GM23338 (cell line): Measurements from ENCODE around the gene DYNLT2. TPM values are rescaled to one million over a fixed set of nuclear protein-coding genes. Genes with fewer than 3 reads are reported as not detected.

Source experiments
- ATAC-seq: fragments of 200-7000 bp; cut with Tn5 transposase; 3 replicates; pipeline ENCODE4 v1.9.1; 2020
- DNase-seq: peaks from one replicate; pipeline ENCODE4 v3.0.0-alpha.2; 2015; ENCODE audit warnings: low spot score
- H2AFZ ChIP-seq: fragments of 200-600 bp; sonication (generic); 2 replicates; pipeline ENCODE4 v1.8.0; 2016; ENCODE audit warnings: antibody characterized with exemption, mild to moderate bottlenecking, moderate library complexity
- H3F3A ChIP-seq: fragments of 200-600 bp; sonication (generic); replicated peaks from 2 replicates; pipeline ENCODE4 v1.8.0; 2017; ENCODE audit warnings: antibody characterized with exemption, mixed run types, low read depth
- H3K27ac ChIP-seq: fragments of 200-600 bp; sonication (generic); 2 replicates; pipeline ENCODE4 v1.6.1; 2016; ENCODE audit warnings: low read depth
- H3K27me3 ChIP-seq: fragments of 200-600 bp; sonication (generic); 2 replicates; pipeline ENCODE4 v1.8.0; 2016; ENCODE audit warnings: mild to moderate bottlenecking, mixed run types, moderate library complexity; ENCODE audit not compliant: insufficient read depth
- H3K36me3 ChIP-seq: fragments of 200-600 bp; sonication (generic); 2 replicates; pipeline ENCODE4 v1.8.0; 2016; ENCODE audit warnings: mild to moderate bottlenecking; ENCODE audit not compliant: insufficient read depth
- H3K4me1 ChIP-seq: fragments of 200-600 bp; sonication (generic); 2 replicates; pipeline ENCODE4 v1.8.0; 2016; ENCODE audit warnings: mild to moderate bottlenecking, moderate library complexity; ENCODE audit not compliant: insufficient read depth
- H3K4me2 ChIP-seq: fragments of 200-600 bp; sonication (generic); 2 replicates; pipeline ENCODE4 v1.7.1; 2017; ENCODE audit warnings: mixed run types
- H3K4me3 ChIP-seq: fragments of 200-600 bp; sonication (generic); 2 replicates; pipeline ENCODE4 v1.6.1; 2016; ENCODE audit warnings: mixed run types
- H3K79me2 ChIP-seq: fragments of 200-600 bp; sonication (generic); replicated peaks from 2 replicates; pipeline ENCODE4 v1.8.0; 2017; ENCODE audit warnings: mild to moderate bottlenecking; ENCODE audit not compliant: insufficient read depth
- H3K9me2 ChIP-seq: fragments of 200-600 bp; sonication (generic); 2 replicates; pipeline ENCODE4 v1.8.0; 2017; ENCODE audit not compliant: insufficient read depth
- H4K20me1 ChIP-seq: fragments of 200-600 bp; sonication (generic); replicated peaks from 2 replicates; pipeline ENCODE4 v1.8.0; 2017; ENCODE audit warnings: mild to moderate bottlenecking; ENCODE audit not compliant: insufficient read depth
- H3K27ac Mint-ChIP-seq: 2 replicates; pipeline ENCODE4 v1.8.0; 2020; ENCODE audit warnings: inconsistent platforms, mild to moderate bottlenecking, moderate library complexity, mixed read lengths
- H3K27me3 Mint-ChIP-seq: 3 replicates; pipeline ENCODE4 v1.8.0; 2022; ENCODE audit warnings: low read depth, mild to moderate bottlenecking, moderate library complexity, mixed read lengths, inconsistent platforms; ENCODE audit not compliant: insufficient read depth, poor library complexity
- H3K36me3 Mint-ChIP-seq: 3 replicates; pipeline ENCODE4 v1.8.0; 2021; ENCODE audit warnings: low read depth, mild to moderate bottlenecking, inconsistent platforms, moderate library complexity, mixed read lengths
- H3K4me1 Mint-ChIP-seq: 3 replicates; pipeline ENCODE4 v1.8.0; 2020; ENCODE audit warnings: mild to moderate bottlenecking, inconsistent platforms, mixed read lengths
- H3K4me3 Mint-ChIP-seq: 3 replicates; pipeline ENCODE4 v1.8.0; 2021; ENCODE audit warnings: moderate library complexity, mild to moderate bottlenecking, inconsistent platforms, mixed read lengths
- H3K9me3 Mint-ChIP-seq: 3 replicates; pipeline ENCODE4 v1.8.0; 2020; ENCODE audit warnings: moderate library complexity, mild to moderate bottlenecking, inconsistent platforms, mixed read lengths
- CREB1 ChIP-seq: fragments of 250-450 bp; sonication (Bioruptor Pico); IDR thresholded peaks from 2 replicates; pipeline ENCODE4 v1.5.0; 2020; ENCODE audit warnings: low read depth, mild to moderate bottlenecking, moderate library complexity
- EZH2 ChIP-seq: fragments of 200-600 bp; sonication (generic); IDR thresholded peaks from one replicate; pipeline ENCODE4 v1.8.0; 2017; ENCODE audit warnings: antibody characterized with exemption, mild to moderate bottlenecking, low read depth; ENCODE audit not compliant: unreplicated experiment
- EZH2phosphoT487 ChIP-seq: fragments of 200-600 bp; sonication (generic); IDR thresholded peaks from one replicate; pipeline ENCODE4 v1.8.1; 2018; ENCODE audit warnings: antibody characterized with exemption; ENCODE audit not compliant: unreplicated experiment
- NANOG ChIP-seq: IDR thresholded peaks from 2 replicates; pipeline ENCODE4 v1.6.1; 2016; ENCODE audit warnings: antibody characterized with exemption, borderline replicate concordance
- ZNF331 ChIP-seq: fragments of 250-450 bp; sonication (Bioruptor Pico); IDR thresholded peaks from 2 replicates; pipeline ENCODE4 v1.5.0; 2020; ENCODE audit warnings: low read depth, mild to moderate bottlenecking, moderate library complexity
- polyA plus RNA-seq: library from polyadenylated mRNA; unstranded; fragments of >200 nt; fragmentation: Nextera tagmentation; extraction: Ambion mirVana; gene quantifications from 2 replicates; pipeline ENCODE4 v1.2.1, GENCODE V29; 2016
- total RNA-seq: library from RNA; depleted of rRNA; stranded (reverse); fragments of >200 nt; shearing (Covaris generic); gene quantifications from 2 replicates; pipeline ENCODE4 v1.2.3, GENCODE V29; 2014
- TF ChIP-seq, protein P1 (sequence below): fragments of 250-450 bp; sonication (Bioruptor Pico); IDR thresholded peaks from 2 replicates; pipeline ENCODE4 v1.5.0; 2020; ENCODE audit warnings: mild to moderate bottlenecking, moderate library complexity
- TF ChIP-seq, protein P2 (sequence below), 2 experiments: fragments of 200-600 bp in 1 of 2; sonication (generic) in 1 of 2; conservative IDR thresholded peaks; 2 replicates each; pipeline versions ENCODE4 v1.5.1 to v1.6.1; 2016 to 2017; ENCODE audit warnings: antibody characterized with exemption in 2 of 2, low read depth in 2 of 2, mild to moderate bottlenecking in 2 of 2, moderate library complexity in 1 of 2
- TF ChIP-seq, protein P3 (sequence below): IDR thresholded peaks from one replicate; pipeline ENCODE4 v1.6.1; 2018; ENCODE audit warnings: antibody characterized with exemption; ENCODE audit not compliant: unreplicated experiment

The DYNLT2 gene
- total and polyA plus RNA-seq, 2 experiments from 2014 or later = 2.8 to 4.4 TPM

DNA sequence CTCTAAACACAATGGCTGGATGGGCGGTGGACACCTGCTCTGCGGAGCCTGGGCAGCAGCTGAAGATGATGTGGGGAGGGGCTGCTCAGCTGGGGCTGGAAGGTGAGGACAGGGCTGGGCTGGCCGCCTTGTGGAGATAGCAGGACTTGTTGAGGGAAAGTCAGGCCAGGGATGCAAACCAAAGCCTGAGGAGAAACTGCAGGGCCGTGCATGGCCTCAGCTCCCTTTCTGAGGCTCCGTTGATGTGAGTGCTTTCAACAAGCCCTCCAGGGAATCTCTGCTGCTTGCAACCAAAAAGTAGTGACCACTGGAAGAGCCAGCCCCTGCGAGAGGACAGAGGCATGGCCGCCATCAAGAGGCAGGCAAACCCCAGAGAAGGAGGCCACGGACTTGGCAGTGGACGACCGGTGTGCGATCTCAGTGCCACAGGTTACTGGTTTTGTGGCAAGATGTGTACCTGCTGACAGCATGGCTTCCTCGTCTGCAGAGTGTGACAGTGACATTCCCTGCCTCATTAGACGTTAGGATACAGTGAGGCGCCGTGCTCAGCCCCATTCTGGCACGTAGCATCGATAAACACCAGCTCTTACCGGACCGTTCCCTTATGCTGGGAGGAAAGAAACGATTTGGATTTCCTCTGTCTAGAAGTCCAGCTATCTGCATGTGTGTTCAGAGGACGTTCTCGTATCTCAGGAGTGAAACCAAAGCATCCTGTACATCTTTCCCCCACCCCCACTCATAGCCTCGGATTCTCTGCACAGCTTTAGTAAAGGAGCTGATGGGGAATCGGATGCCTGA is 38.0 kb upstream of the DYNLT2 start (continued):
- TF ChIP-seq, protein P1, sequence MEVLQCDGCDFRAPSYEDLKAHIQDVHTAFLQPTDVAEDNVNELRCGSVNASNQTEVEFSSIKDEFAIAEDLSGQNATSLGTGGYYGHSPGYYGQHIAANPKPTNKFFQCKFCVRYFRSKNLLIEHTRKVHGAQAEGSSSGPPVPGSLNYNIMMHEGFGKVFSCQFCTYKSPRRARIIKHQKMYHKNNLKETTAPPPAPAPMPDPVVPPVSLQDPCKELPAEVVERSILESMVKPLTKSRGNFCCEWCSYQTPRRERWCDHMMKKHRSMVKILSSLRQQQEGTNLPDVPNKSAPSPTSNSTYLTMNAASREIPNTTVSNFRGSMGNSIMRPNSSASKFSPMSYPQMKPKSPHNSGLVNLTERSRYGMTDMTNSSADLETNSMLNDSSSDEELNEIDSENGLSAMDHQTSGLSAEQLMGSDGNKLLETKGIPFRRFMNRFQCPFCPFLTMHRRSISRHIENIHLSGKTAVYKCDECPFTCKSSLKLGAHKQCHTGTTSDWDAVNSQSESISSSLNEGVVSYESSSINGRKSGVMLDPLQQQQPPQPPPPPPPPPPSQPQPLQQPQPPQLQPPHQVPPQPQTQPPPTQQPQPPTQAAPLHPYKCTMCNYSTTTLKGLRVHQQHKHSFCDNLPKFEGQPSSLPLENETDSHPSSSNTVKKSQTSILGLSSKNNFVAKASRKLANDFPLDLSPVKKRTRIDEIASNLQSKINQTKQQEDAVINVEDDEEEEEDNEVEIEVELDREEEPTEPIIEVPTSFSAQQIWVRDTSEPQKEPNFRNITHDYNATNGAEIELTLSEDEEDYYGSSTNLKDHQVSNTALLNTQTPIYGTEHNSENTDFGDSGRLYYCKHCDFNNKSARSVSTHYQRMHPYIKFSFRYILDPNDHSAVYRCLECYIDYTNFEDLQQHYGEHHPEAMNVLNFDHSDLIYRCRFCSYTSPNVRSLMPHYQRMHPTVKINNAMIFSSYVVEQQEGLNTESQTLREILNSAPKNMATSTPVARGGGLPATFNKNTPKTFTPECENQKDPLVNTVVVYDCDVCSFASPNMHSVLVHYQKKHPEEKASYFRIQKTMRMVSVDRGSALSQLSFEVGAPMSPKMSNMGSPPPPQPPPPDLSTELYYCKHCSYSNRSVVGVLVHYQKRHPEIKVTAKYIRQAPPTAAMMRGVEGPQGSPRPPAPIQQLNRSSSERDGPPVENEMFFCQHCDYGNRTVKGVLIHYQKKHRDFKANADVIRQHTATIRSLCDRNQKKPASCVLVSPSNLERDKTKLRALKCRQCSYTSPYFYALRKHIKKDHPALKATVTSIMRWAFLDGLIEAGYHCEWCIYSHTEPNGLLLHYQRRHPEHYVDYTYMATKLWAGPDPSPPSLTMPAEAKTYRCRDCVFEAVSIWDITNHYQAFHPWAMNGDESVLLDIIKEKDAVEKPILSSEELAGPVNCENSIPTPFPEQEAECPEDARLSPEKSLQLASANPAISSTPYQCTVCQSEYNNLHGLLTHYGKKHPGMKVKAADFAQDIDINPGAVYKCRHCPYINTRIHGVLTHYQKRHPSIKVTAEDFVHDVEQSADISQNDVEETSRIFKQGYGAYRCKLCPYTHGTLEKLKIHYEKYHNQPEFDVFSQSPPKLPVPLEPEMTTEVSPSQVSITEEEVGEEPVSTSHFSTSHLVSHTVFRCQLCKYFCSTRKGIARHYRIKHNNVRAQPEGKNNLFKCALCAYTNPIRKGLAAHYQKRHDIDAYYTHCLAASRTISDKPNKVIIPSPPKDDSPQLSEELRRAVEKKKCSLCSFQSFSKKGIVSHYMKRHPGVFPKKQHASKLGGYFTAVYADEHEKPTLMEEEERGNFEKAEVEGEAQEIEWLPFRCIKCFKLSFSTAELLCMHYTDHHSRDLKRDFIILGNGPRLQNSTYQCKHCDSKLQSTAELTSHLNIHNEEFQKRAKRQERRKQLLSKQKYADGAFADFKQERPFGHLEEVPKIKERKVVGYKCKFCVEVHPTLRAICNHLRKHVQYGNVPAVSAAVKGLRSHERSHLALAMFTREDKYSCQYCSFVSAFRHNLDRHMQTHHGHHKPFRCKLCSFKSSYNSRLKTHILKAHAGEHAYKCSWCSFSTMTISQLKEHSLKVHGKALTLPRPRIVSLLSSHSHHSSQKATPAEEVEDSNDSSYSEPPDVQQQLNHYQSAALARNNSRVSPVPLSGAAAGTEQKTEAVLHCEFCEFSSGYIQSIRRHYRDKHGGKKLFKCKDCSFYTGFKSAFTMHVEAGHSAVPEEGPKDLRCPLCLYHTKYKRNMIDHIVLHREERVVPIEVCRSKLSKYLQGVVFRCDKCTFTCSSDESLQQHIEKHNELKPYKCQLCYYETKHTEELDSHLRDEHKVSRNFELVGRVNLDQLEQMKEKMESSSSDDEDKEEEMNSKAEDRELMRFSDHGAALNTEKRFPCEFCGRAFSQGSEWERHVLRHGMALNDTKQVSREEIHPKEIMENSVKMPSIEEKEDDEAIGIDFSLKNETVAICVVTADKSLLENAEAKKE = no peak
- TF ChIP-seq ZNF331 (CRISPR knock-in tag) (peak; percentile 48; the same call in 1 of the 2 replicates), EZH2phosphoT487 (no peak)
- TF ChIP-seq, protein P2, sequence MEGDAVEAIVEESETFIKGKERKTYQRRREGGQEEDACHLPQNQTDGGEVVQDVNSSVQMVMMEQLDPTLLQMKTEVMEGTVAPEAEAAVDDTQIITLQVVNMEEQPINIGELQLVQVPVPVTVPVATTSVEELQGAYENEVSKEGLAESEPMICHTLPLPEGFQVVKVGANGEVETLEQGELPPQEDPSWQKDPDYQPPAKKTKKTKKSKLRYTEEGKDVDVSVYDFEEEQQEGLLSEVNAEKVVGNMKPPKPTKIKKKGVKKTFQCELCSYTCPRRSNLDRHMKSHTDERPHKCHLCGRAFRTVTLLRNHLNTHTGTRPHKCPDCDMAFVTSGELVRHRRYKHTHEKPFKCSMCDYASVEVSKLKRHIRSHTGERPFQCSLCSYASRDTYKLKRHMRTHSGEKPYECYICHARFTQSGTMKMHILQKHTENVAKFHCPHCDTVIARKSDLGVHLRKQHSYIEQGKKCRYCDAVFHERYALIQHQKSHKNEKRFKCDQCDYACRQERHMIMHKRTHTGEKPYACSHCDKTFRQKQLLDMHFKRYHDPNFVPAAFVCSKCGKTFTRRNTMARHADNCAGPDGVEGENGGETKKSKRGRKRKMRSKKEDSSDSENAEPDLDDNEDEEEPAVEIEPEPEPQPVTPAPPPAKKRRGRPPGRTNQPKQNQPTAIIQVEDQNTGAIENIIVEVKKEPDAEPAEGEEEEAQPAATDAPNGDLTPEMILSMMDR (conservative IDR thresholded peaks at IDR 0.05; ENCODE audit: low read depth in 2 of 2) = no peak

DNA sequence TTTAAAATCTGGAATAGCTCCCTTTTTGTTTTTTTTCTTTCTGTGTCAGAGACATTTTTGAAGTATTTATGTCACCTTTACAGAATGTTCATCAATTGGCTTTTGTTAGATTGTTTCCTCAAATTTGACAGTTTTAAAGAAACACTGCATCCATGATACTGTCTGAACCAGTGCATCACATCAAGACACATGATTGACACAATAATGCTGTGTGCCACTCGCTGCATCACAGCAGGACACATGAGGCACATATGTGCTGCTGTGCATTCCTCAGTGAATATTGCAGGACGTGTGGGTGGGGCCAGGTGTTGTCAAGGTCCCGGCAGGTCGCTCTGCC is 37.4 kb upstream of the DYNLT2 start:
- Histone ChIP-seq H4K20me1 (no peaks in the 10 kb centered on the region), H2AFZ (no peak overlapping the region), H3K4me1 (no peaks in the 10 kb centered on the region), H3K4me2 (no peak overlapping the region), H3K27me3 (peaks cover 10% of the 10 kb centered on the region), H3F3A (no peaks in the 10 kb centered on the region), H3K9me2 (no peaks in the 10 kb centered on the region), H3K4me3 (no peak overlapping the region), H3K79me2 (no peaks in the 10 kb centered on the region), H3K36me3 (no peaks in the 10 kb centered on the region), H3K27ac (no peak overlapping the region)
- peaks cover 2% of the 10 kb centered on the region; the same call in 1 of the 3 replicates for H3K36me3 Mint-ChIP-seq
- no peak for ATAC-seq
- H3K27me3 Mint-ChIP-seq = peaks cover 22% of the 10 kb centered on the region
- H3K4me1 Mint-ChIP-seq = peaks cover 12% of the 10 kb centered on the region
- no peak for DNase-seq
- no peak overlapping the region for H3K4me3 Mint-ChIP-seq
- no peaks in the 10 kb centered on the region for H3K9me3 Mint-ChIP-seq
- no peak overlapping the region for H3K27ac Mint-ChIP-seq
- TF ChIP-seq NANOG = no peak
- TF ChIP-seq, protein P2 (conservative IDR thresholded peaks at IDR 0.05; ENCODE audit: low read depth in 2 of 2) = no peak
- TF ChIP-seq, protein P3, sequence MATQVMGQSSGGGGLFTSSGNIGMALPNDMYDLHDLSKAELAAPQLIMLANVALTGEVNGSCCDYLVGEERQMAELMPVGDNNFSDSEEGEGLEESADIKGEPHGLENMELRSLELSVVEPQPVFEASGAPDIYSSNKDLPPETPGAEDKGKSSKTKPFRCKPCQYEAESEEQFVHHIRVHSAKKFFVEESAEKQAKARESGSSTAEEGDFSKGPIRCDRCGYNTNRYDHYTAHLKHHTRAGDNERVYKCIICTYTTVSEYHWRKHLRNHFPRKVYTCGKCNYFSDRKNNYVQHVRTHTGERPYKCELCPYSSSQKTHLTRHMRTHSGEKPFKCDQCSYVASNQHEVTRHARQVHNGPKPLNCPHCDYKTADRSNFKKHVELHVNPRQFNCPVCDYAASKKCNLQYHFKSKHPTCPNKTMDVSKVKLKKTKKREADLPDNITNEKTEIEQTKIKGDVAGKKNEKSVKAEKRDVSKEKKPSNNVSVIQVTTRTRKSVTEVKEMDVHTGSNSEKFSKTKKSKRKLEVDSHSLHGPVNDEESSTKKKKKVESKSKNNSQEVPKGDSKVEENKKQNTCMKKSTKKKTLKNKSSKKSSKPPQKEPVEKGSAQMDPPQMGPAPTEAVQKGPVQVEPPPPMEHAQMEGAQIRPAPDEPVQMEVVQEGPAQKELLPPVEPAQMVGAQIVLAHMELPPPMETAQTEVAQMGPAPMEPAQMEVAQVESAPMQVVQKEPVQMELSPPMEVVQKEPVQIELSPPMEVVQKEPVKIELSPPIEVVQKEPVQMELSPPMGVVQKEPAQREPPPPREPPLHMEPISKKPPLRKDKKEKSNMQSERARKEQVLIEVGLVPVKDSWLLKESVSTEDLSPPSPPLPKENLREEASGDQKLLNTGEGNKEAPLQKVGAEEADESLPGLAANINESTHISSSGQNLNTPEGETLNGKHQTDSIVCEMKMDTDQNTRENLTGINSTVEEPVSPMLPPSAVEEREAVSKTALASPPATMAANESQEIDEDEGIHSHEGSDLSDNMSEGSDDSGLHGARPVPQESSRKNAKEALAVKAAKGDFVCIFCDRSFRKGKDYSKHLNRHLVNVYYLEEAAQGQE = no peak
- no peak for TF ChIP-seq EZH2
- TF ChIP-seq CREB1 (CRISPR knock-in tag) = no peak
